ENCODE results near the gene CLIP4.
A peak's percentile ranks its signal among the peaks of the same experiment; 100 is the strongest.

The CLIP4 gene

DNA sequence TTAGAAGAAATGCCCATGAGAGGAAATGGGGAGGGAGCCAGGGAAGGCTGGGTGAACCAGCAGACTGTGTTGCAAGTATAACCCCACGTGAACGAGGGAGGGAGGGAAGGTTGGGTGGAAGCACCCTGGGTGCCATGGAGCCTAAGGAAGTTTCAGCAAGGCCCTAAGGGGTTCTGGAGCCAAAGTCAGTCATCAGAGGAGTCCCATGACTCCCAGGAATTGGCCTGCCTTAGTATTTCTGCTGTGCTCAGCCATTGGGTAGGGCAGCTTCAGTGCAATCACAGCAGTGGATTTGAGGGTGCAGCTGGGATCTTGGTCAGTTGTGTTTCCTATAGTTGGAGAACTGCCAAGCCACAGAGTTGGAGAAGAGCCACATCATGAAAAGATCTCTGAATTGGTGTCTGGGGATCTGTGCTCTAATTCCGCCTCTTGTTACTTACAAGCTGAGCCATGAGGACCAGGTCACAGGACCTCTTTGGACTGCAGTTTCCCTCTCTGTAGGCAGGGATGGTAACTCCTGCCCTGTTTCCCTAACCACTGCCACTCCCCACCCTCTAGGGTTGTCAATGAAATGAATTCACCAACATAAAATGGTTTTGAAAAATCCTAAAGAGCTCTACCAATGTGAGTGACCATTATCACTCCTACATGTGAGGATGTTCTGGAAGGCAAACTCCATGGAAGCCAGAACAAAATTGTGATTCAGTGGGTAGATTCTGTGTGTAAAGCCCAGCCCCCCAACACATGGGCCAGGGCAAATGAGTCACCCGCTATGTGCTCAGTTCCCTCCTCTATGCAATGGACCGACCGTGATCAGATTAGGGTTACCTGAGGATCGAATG lies 108.9 kb downstream of the CLIP4 start:
- no peak for DNase-seq

DNA sequence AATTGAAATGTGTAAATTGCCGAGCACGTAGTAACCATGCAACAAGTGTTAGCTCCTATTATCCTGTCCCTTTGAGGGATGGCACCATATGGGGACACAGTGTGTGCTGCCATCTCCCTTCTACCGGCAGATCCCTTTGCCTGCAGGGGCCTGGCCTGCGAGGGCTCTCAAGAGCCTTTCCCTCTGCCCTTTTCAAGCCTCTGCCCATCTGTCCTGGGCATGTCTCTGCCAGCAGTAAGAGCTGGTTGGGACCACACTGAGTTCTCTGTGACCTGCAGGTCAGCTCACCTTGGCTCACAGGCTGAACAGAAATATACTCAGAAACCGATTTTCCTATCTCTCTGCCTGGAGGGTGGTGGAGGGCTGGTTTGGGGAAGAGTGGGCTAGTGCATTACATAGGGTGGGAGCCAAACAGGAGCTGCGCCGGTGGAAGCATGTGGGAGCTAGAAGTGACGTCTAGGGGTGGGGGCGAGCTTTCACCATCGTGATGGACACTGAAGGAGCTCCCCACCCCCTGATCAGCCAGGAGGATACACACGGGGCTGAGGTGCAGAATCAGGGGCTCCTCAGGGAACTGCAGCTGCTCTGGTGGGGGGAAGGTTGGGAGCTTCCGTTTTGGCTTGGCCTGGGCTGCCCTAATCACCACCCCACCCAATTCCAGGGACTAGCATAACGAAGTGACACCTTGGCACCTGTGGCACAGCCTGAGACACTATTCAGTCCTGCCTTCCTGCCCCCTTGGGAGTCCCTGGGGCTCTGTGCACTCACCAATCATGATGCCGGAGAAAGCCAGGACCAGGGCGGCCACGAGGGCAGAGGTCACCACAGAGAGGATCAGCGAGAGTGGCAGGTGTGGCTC lies 109.7 kb downstream of the CLIP4 start:
- DNase-seq = no peak

DNA sequence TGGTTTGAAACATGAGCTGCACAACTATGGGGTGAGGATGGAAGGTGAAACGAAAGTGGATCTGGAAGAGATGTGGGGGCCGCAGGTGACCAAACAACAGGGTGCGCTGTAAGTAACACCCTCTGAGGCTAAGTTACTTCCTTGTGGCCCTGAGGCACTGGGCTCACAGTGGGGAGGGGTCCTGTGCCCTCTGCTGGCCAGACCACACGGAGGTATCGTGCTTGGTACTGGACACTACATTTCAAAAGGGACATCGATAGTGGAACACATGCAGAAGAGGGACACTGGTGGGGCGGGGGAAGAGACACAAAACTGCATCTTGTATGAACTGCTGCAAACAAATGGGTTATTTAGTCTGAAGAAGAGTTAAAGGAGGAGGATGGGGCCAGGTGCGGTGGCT lies 110.6 kb downstream of the CLIP4 start:
- no peak for DNase-seq

DNA sequence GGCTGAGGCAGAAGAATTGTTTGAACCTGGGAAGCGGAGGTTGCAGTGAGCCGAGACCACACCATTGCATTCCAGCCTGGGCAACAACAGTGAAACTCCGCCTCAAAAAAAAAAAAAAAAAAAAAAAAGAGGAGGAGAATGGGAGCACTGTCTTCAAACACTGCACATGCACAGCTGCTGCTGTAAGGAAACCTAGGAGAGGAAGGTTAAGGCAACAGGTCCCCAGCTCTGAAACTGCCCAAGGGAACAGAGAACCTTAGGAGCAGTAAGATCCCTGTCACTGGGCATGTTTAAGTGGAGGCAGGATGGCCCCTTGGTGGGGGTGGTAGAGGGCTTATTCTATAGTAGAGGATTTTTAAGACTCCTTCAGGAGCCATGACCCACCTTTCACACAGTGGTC lies 111.2 kb downstream of the CLIP4 start:
- no peak for DNase-seq

DNA sequence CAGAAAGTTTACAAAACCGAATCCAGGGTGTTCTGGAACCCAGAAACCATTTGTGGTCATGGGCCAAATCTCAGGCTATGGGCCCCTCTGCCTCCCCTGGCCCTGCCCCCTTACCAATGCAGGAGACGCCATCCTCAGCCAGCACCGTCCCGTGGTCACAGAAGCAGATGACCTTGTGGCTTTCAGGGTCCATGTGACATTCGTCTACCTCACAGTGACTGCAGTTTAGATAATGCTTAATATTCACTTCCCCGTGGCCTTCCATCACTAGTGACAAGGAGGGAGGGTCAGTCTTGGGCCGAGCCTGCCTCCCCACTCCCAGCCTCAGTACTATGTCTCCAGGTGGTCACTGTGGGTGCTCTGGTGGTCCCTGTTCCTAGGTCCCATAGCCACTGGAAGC lies 111.6 kb downstream of the CLIP4 start:
- DNase-seq = no peak

DNA sequence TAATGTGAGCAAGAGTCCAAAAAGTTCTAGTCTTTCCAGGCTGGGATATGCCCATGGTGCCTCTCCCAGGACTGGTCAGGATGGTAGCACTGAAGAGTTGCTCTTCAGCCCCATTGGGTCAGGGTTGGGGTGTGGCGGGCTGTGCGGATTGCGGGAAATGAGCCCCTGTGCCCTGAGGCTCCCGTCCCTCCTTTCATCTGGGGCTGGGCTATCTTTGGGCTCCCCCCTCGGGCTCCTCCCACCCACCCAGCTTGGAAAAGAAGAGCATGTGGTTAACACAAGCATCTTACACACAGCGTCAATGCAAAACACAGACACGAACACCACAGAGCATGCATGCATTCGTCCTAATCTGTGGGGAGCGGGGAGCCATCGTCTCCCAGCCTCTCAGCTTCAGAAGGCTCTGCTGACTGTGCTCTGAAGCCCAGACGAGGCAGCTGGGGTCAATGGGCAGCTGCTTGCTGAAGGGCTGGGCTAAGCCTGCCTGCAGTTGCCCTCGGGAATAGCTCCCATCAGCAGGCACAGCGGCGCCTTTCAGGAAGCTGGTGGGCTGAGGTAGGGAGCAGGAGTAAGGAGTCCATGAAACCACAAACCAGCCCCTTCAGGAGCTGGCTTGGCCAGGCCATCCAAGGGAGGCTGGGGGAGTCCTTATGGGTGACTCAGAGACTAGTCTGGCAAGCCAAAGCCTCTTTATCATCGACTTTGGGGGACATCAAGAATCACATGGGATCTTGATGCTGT lies 112.9 kb downstream of the CLIP4 start:
- DNase-seq = no peak

DNA sequence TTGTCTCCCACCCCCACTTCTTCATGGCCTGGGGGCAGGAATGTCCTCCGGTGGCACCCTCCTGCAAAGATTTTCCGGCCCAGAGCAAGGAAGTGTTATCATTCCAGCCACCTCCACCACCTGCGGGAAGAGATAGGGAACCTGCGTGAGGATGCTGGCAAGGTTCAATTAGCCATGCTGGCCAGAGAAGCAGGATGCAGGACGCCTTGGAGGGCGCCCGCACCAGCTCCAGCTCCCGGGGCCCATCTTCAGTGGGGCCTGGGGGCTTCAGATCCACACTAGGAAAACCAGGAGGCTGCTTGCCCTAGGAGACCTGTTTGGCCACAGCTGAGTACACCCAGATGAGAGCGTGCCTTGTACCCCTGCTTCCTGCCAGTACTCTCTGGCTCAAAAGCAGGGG lies 113.7 kb downstream of the CLIP4 start:
- DNase-seq = no peak

DNA sequence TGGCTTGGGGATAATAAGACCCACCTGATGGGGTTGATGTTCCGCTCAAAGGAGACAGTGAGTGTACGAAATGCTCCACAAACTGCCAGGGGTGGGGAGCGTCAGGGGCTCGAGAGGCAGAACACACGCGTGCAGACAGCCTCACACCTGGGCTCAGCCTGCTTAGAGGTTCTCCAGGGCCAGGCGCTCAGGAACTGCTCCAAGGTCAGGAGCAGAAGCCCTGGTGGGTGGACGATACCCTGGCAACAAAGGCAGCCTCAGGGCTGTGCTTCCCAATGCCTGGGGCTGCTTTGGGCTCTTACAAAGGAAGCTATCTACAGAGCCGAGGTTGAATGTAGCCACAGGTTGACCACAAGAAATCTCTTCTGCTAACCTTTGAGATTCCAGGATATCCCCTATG lies 114.4 kb downstream of the CLIP4 start:
- no peak for DNase-seq

DNA sequence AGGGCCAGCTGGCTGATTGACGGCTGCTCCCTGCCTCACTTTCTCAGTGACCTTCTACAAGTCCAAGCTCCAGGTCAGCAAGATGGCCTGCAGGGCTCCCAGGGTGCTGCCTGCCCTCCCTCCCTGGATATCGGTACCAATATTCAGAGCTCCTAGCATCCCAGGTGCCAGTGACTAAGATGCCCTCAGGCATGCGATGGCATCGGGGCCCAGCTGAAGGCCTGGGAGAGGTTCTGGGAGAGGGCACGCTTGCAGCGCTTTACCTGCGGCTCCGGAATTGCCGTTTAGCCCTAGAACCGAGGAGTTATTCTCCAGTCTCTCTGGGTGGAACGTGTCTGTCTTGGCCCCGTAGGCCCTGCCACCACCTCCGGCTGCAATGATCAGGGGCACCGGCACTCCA lies 116.8 kb downstream of the CLIP4 start:
- DNase-seq = no peak

DNA sequence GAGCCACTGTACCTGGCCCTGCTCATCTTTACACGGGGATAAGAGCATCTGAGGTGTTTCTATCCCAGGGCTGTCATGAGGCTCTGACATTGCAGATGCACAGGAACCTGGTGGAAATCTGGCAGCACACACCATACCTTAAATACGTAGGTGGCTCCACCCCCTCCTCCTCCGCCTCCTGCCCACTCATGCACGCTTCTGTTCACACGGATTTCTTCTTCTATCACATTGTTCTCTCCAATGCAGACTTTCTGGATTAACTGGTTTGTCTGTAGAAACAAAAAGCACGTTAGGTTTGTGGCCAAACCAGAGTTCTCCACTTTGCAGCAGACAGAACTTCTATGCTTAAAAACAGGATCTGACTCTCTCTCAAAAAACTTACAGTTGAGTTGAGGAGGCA lies 118.2 kb downstream of the CLIP4 start:
- DNase-seq = no peak

DNA sequence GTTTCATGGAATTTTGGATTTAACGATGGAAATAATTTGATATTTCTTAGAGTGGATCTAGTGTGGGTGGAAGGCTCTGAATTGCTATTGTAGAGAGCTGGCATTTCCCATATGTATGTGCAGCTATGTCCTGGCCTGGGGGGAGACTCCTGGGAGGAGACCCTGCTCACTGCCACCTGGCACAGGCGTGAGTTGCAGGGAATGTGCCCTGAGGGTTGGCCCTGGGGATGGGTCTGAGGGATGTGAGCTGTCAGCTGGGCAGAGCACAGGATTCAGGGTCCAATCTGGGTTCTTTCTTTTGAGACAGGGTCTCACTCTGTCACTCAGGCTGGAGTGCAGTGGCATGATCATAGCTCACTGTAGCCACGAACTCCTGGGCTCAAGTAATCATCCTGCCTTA lies 120.2 kb downstream of the CLIP4 start:
- DNase-seq = no peak

DNA sequence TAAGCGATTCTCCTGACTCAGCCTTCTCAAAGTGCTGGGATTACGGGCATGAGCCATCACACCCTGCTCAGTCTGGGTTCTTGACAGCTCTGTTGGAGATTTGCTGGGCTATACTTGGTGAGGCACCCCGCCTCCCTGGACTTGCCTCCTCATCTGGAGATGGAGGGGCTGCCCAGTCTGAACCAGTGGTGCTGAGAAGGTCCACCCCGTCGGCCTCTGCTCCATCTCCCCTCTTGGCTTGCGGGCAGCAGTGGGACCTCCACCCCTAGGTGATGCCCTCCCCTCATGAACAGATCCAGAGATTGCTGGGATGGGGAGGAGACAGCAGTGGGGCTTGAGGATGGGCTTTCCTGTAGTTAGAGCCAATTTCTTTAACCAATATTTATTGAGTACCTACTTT lies 120.9 kb downstream of the CLIP4 start:
- DNase-seq = no peak

DNA sequence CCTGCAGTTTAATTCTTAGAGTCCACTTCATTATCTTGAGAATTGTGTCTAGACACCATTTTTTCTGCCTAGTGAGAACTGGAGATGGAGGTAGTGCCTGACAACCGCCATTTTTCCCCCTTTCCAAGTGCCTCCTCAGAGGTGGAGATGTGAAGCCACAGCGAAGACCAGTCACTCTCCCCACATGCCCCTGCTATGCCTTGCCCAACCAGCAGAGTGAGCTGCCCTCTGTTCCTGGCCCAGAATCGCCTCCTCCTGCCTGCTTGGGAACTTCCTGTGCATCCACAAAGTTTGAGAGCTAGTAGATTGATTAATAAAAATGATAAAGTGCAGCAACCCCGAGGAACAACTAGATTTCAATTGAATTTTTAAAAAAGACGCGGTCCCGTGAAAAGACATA lies 123.3 kb downstream of the CLIP4 start:
- peak; percentile 22 for DNase-seq
